ENCODE results near the gene SNTG2. TPM values are rescaled to one million over a fixed set of nuclear protein-coding genes. Genes with fewer than 3 reads are reported as not detected.

Gene SNTG2
- total RNA-seq, 4 donors from 2014 or later = 1.7 to 5.9 (median 2.0) TPM; not detected in 1

DNA sequence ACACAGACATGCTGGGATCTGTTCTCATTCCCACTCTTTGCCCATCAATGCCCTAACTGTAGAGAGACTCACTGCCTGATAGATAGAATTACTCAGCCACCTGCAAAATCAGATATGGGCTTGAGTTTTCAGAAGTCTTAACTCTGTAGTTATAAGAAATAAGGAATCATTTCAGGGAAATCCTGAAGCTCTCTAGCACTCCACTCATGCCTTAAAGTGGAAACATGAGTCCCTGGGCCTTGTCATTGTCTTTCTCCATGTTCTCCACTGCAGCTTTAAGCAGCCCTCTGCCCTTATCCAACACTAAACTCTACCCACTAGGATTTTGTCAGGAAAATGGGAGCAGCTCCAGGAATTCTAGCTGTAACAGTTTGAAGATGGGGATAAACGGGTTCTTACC, 192.5 kb downstream of the SNTG2 start:
- DNase-seq = no peak
- Histone ChIP-seq H3K27ac (no peak overlapping the region), H3K27me3 (no peaks in the 10 kb centered on the region), H3K9me3 (no peaks in the 10 kb centered on the region), H3K4me1 (no peaks in the 10 kb centered on the region), H3K4me3 (no peak overlapping the region), H3K36me3 (no peaks in the 10 kb centered on the region)
- TF ChIP-seq, protein P1, sequence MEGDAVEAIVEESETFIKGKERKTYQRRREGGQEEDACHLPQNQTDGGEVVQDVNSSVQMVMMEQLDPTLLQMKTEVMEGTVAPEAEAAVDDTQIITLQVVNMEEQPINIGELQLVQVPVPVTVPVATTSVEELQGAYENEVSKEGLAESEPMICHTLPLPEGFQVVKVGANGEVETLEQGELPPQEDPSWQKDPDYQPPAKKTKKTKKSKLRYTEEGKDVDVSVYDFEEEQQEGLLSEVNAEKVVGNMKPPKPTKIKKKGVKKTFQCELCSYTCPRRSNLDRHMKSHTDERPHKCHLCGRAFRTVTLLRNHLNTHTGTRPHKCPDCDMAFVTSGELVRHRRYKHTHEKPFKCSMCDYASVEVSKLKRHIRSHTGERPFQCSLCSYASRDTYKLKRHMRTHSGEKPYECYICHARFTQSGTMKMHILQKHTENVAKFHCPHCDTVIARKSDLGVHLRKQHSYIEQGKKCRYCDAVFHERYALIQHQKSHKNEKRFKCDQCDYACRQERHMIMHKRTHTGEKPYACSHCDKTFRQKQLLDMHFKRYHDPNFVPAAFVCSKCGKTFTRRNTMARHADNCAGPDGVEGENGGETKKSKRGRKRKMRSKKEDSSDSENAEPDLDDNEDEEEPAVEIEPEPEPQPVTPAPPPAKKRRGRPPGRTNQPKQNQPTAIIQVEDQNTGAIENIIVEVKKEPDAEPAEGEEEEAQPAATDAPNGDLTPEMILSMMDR (IDR thresholded peaks at IDR 0.05) = no peak
- TF ChIP-seq POLR2A (IDR thresholded peaks at IDR 0.05) = no peak
- intact Hi-C loops (cut with DNase I) = no loop called here
- WGBS, 2 donors = 89% methylated on average over 1 of the region's 1 CpG; no CpG with 5 or more reads in 1 of the 2 donors

DNA sequence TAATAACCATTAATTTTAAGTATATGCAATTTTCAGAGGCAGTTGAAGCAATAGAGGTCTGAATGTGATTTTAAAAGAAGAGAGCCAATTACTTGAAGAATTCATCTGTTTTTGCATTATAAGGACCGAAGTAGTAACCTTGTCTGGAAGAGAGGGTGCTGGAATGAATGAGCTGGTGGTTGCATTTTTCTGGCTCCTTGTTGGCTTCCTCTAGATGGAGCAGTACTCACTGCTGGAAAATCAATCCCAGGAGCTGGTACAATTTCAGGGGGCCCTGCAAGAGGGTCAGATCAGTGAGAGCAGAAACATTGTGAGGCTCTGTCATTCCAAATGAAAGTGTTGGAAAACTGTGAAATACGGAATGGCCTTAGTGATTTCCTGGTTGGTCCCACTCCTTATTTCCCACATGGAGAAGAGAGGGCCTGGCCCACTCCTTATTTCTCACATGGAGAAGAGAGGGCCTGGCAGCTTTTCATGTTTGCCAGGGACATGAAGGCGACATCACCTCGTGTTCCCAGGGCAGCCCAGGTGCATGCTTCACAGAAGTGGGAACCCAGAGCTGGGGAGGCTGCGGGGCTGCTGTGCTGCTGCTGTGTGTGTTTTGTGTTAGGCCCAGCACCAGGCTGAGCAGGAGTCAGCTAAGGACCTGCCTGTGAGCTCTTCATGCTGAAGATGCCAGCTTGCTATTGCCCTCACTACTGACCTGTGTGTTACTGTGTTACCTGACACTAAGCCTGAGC, 197.4 kb downstream of the SNTG2 start:
- WGBS, 2 donors = 32 to 48% methylated on average over 4 to 5 of the region's 5 CpGs
- intact Hi-C loops (cut with DNase I) = no loop called here
- no peaks in the 10 kb centered on the region for H3K27me3 ChIP-seq
- no peaks in the 10 kb centered on the region for H3K9me3 ChIP-seq
- no peak for TF ChIP-seq POLR2A (IDR thresholded peaks at IDR 0.05)
- TF ChIP-seq, protein P1 (IDR thresholded peaks at IDR 0.05) = no peak
- DNase-seq = no peak
- H3K4me3 ChIP-seq = no peak overlapping the region
- H3K4me1 ChIP-seq = no peaks in the 10 kb centered on the region
- no peak overlapping the region for H3K27ac ChIP-seq
- no peaks in the 10 kb centered on the region for H3K36me3 ChIP-seq

DNA sequence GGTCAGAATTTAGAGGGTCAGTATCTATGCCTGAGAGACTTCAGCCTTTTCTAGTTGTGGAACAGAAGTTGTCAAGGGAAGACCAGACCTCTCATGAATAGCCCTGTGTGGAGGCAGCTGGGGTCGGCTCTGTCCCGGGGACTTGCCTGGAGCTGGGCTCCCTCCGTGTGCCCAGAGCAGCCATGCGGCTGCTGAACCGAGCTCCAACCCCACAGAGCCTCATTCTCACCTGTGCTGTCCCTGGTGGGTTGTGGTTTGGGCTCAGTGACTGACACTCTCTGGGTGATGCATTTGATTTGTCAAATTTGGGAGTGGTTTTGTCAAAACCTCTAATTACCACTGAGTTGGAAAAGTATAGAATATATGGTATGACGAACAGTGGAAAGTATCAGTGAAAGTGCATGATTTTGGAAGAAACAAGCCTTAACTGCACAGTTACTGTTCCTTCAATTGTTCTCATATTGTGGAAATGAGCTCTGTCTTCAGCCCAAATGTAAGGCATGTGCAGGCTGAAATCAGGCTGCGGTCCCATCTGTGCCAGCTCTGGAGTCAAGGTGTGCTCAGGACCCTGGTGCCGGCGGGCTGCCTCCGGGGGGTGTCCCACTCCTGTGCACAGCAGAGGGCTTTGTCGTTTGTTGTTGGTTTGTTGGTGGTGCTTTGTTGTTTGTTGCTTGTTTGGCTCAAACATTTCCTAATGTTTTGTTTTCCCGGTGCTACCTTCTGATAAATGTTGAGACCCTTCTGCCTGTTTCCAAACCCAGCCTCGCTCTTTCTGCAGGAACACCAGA, 200.3 kb downstream of the SNTG2 start:
- no peaks in the 10 kb centered on the region for H3K27me3 ChIP-seq
- intact Hi-C loops (cut with DNase I) = no loop called here
- no peak for TF ChIP-seq POLR2A (IDR thresholded peaks at IDR 0.05)
- TF ChIP-seq, protein P1 (IDR thresholded peaks at IDR 0.05) = no peak

DNA sequence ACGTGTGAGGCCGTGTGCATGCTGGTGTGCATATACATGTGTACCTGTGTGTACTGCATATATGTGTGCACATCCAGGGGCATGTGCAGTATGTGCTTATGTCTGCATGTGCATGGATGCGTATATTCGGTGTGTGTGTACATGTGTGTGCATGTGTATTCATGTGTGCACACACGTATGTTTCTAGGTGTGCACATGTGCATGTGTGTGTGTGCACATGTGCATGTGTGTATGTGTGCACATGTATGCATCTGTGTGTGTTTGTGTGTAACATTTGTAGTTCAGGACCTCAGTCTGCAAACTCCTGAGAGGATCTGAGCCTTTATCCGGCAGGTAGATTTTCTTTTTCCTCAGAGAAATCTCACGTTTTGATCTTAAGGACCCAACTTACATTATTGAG, 201.7 kb downstream of the SNTG2 start:
- intact Hi-C loops (cut with DNase I) = no loop called here
- H3K4me1 ChIP-seq = peaks cover 0 to 5% (median 0%) of the 10 kb centered on the region in 3 donors
- H3K27me3 ChIP-seq = no peaks in the 10 kb centered on the region
- H3K4me3 ChIP-seq = no peak overlapping the region
- TF ChIP-seq, protein P1 (IDR thresholded peaks at IDR 0.05) = no peak
- no peak for TF ChIP-seq POLR2A (IDR thresholded peaks at IDR 0.05)
- DNase-seq = no peak
- no peak overlapping the region for H3K27ac ChIP-seq
- WGBS, 2 donors = 73 to 78% methylated on average over 5 to 7 of the region's 7 CpGs
- no peaks in the 10 kb centered on the region for H3K9me3 ChIP-seq
- H3K36me3 ChIP-seq = no peaks in the 10 kb centered on the region

More for the DNA sequence above, 200.3 kb downstream of the SNTG2 start:
- WGBS, 2 donors = 55 to 75% methylated on average over 8 to 9 of the region's 13 CpGs
- H3K4me1 ChIP-seq = peaks cover 0 to 5% (median 0%) of the 10 kb centered on the region in 3 donors
- no peaks in the 10 kb centered on the region for H3K9me3 ChIP-seq
- no peak overlapping the region for H3K27ac ChIP-seq
- DNase-seq = no peak
- H3K4me3 ChIP-seq = no peak overlapping the region
- H3K36me3 ChIP-seq = no peaks in the 10 kb centered on the region

DNA sequence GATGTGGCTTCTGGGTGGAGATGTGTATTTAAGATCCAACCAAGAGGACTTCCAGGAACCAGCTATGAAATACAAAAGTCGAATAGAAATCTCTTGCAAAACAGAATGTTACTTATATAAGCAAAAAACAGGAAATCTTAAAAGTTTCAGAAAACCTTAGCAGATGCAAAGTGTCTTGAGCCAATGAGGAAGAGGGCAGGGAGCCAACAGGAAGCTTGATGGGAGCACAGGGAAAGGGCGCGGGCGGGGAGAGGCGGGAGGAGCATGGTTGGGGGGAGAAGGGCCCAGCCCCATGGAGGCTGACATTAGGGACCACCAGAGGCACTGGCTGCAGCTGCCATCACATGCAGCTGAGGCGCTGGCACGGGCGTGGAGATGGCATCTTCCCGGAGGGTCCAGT, 203.3 kb downstream of the SNTG2 start:
- H3K36me3 ChIP-seq = no peaks in the 10 kb centered on the region
- H3K9me3 ChIP-seq = no peaks in the 10 kb centered on the region
- H3K4me1 ChIP-seq = peaks cover 0 to 5% (median 0%) of the 10 kb centered on the region in 3 donors
- H3K4me3 ChIP-seq = no peak overlapping the region
- H3K27ac ChIP-seq = peak overlapping the region in 1 of 4 donors; percentile 16
- no peaks in the 10 kb centered on the region for H3K27me3 ChIP-seq
- TF ChIP-seq, protein P1 (IDR thresholded peaks at IDR 0.05) = no peak
- no peak for TF ChIP-seq POLR2A (IDR thresholded peaks at IDR 0.05)
- intact Hi-C loops (cut with DNase I) = no loop called here
- 50 to 51% methylated on average over 8 to 9 of the region's 9 CpGs for WGBS, 2 donors
- no peak for DNase-seq

Data from esophagus squamous epithelium (tissue), 5 donors.